HepG2 (cell line): ENCODE data around the gene PTH2. TPM values are rescaled to one million over a fixed set of nuclear protein-coding genes. Genes with fewer than 3 reads are reported as not detected.

Source experiments
- CEBPB ChIP-seq: IDR thresholded peaks from 2 replicates; pipeline ENCODE4 v1.6.1; 2011; ENCODE audit warnings: low read depth, low read length, improper control_type of control experiment, borderline replicate concordance
- DR1 ChIP-seq: sonication (generic); formaldehyde crosslinking; IDR thresholded peaks from 2 replicates; pipeline ENCODE4 v1.8.0; 2021; ENCODE audit warnings: mild to moderate bottlenecking, missing genetic modification reagents, inconsistent platforms
- HCFC1 ChIP-seq: fragments of 150-350 bp; IDR thresholded peaks from 2 replicates; pipeline ENCODE4 v1.6.1; 2014; ENCODE audit warnings: low read depth, low read length
- HMGA1 ChIP-seq: sonication (generic); formaldehyde crosslinking; conservative IDR thresholded peaks from 2 replicates; pipeline ENCODE4 v1.4.0; 2020; ENCODE audit warnings: missing genetic modification reagents
- ISL2 ChIP-seq: sonication (generic); formaldehyde crosslinking; IDR thresholded peaks from 2 replicates; pipeline ENCODE4 v1.5.0; 2020; ENCODE audit warnings: missing genetic modification reagents
- MEIS2 ChIP-seq: sonication (generic); formaldehyde crosslinking; IDR thresholded peaks from 2 replicates; pipeline ENCODE4 v1.9.0; 2021; ENCODE audit warnings: mild to moderate bottlenecking, missing genetic modification reagents
- NBN ChIP-seq: fragments of 450-650 bp; conservative IDR thresholded peaks from 2 replicates; pipeline ENCODE4 v1.6.1; 2017
- ONECUT2 ChIP-seq: sonication (generic); formaldehyde crosslinking; IDR thresholded peaks from 2 replicates; pipeline ENCODE4 v1.4.0; 2020; ENCODE audit warnings: missing genetic modification reagents
- PHF8 ChIP-seq: sonication (generic); formaldehyde crosslinking; IDR thresholded peaks from 2 replicates; pipeline ENCODE4 v1.5.0; 2020; ENCODE audit warnings: missing genetic modification reagents
- REXO4 ChIP-seq: sonication (generic); formaldehyde crosslinking; IDR thresholded peaks from 2 replicates; pipeline ENCODE4 v1.8.0; 2022; ENCODE audit warnings: missing genetic modification reagents, mild to moderate bottlenecking, borderline replicate concordance
- SIN3B ChIP-seq: fragments of 150-350 bp; IDR thresholded peaks from 2 replicates; pipeline ENCODE4 v1.6.1; 2014; ENCODE audit warnings: low read length
- ZNF160 ChIP-seq: sonication (generic); formaldehyde crosslinking; IDR thresholded peaks from 2 replicates; pipeline ENCODE4 v1.8.0; 2022; ENCODE audit warnings: mild to moderate bottlenecking, inconsistent platforms, missing genetic modification reagents
- ZNF331 ChIP-seq: sonication (generic); formaldehyde crosslinking; IDR thresholded peaks from 2 replicates; pipeline ENCODE4 v1.4.0; 2020; ENCODE audit warnings: missing genetic modification reagents
- ZNF563 ChIP-seq: sonication (generic); formaldehyde crosslinking; IDR thresholded peaks from 2 replicates; pipeline ENCODE4 v1.8.0; 2022; ENCODE audit warnings: mild to moderate bottlenecking, moderate library complexity, missing genetic modification reagents
- ZNF598 ChIP-seq: sonication (generic); formaldehyde crosslinking; IDR thresholded peaks from 2 replicates; pipeline ENCODE4 v1.5.1; 2020; ENCODE audit warnings: mild to moderate bottlenecking, missing genetic modification reagents, borderline replicate concordance
- ZSCAN12 ChIP-seq: sonication (generic); formaldehyde crosslinking; IDR thresholded peaks from 2 replicates; pipeline ENCODE4 v1.9.0; 2021; ENCODE audit warnings: mild to moderate bottlenecking, missing genetic modification reagents
- ZSCAN29 ChIP-seq: sonication (generic); formaldehyde crosslinking; conservative IDR thresholded peaks from 2 replicates; pipeline ENCODE4 v1.4.0; 2020; ENCODE audit warnings: mild to moderate bottlenecking, missing genetic modification reagents
- polyA plus RNA-seq, 8 experiments: library from polyadenylated mRNA; depleted of rRNA in 3 of 8; stranded (reverse) in 7 of 8; unstranded in 1 of 8; fragments of >200 nt; fragmentation: Illumina TruSeq in 4 of 8; extraction: Trizol in 4 of 8; gene quantifications; 2 replicates each; pipeline versions ENCODE4 v1.2.1 to v1.2.3, GENCODE V29; 2011 to 2016; ENCODE audit warnings: low read depth in 4 of 8, missing spikeins in 1 of 8, mixed read lengths in 1 of 8; ENCODE audit not compliant: insufficient read depth in 1 of 8
- total RNA-seq, 5 experiments: library from RNA; depleted of rRNA; stranded (reverse); fragments of >200 nt; fragmentation: Illumina TruSeq; extraction: Trizol; gene quantifications; 2 replicates each; pipeline ENCODE4 v1.2.3, GENCODE V29; 2016; ENCODE audit warnings: low read depth in 1 of 5
- TF ChIP-seq, protein P1 (sequence below): sonication (generic); formaldehyde crosslinking; IDR thresholded peaks from 2 replicates; pipeline ENCODE4 v1.5.1; 2020; ENCODE audit warnings: mild to moderate bottlenecking, missing genetic modification reagents, borderline replicate concordance
- TF ChIP-seq, protein P2 (sequence below): sonication (generic); formaldehyde crosslinking; IDR thresholded peaks from 2 replicates; pipeline ENCODE4 v1.5.1; 2020; ENCODE audit warnings: missing genetic modification reagents, mild to moderate bottlenecking, borderline replicate concordance
- TF ChIP-seq, protein P3 (sequence below): sonication (generic); formaldehyde crosslinking; IDR thresholded peaks from 2 replicates; pipeline ENCODE4 v1.9.0; 2021; ENCODE audit warnings: missing genetic modification reagents, mild to moderate bottlenecking, borderline replicate concordance

PTH2 gene
- total and polyA plus RNA-seq, 2 of the 13 experiments (the other 11 are each of a cell fraction or from before 2014, with no cell fraction given) = not detected

DNA sequence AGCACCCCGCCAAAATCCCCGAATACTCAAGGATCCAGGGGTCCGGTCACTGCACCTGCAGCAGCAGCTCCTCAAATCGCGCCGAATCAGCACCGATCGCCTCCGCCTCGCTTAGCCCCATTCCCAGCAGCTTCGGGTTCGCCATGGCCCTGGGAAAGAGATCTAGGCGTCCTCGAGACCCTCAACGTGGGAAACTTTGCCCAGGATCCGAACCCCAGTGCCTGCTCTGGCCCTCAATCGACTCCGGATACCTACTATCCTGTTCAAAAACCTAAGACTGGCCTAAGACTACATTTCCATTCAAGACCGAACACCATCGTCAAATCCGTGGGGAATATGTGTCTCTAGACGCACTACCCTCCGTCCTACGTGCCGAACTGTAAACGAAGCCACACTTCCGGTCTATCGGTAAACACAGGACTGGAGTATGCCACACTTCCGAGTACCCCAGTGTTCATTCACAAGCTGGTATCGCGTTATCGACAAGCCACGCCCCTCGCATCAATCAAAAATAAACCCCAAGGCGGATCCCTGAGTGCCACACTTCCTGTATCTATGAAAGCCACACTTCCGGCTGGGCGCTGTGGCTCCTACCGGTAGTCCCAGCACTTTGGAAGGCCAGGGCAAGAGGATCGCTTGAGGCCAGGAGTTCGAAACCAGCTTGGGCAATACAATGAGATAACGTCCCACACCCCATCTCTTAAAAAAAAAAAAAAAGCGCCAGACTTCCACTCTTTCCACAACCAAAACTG, 28.4 kb upstream of the PTH2 start, which contains the start of gene PIH1D1 (continued):
- TF ChIP-seq, protein P1, sequence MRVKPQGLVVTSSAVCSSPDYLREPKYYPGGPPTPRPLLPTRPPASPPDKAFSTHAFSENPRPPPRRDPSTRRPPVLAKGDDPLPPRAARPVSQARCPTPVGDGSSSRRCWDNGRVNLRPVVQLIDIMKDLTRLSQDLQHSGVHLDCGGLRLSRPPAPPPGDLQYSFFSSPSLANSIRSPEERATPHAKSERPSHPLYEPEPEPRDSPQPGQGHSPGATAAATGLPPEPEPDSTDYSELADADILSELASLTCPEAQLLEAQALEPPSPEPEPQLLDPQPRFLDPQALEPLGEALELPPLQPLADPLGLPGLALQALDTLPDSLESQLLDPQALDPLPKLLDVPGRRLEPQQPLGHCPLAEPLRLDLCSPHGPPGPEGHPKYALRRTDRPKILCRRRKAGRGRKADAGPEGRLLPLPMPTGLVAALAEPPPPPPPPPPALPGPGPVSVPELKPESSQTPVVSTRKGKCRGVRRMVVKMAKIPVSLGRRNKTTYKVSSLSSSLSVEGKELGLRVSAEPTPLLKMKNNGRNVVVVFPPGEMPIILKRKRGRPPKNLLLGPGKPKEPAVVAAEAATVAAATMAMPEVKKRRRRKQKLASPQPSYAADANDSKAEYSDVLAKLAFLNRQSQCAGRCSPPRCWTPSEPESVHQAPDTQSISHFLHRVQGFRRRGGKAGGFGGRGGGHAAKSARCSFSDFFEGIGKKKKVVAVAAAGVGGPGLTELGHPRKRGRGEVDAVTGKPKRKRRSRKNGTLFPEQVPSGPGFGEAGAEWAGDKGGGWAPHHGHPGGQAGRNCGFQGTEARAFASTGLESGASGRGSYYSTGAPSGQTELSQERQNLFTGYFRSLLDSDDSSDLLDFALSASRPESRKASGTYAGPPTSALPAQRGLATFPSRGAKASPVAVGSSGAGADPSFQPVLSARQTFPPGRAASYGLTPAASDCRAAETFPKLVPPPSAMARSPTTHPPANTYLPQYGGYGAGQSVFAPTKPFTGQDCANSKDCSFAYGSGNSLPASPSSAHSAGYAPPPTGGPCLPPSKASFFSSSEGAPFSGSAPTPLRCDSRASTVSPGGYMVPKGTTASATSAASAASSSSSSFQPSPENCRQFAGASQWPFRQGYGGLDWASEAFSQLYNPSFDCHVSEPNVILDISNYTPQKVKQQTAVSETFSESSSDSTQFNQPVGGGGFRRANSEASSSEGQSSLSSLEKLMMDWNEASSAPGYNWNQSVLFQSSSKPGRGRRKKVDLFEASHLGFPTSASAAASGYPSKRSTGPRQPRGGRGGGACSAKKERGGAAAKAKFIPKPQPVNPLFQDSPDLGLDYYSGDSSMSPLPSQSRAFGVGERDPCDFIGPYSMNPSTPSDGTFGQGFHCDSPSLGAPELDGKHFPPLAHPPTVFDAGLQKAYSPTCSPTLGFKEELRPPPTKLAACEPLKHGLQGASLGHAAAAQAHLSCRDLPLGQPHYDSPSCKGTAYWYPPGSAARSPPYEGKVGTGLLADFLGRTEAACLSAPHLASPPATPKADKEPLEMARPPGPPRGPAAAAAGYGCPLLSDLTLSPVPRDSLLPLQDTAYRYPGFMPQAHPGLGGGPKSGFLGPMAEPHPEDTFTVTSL (CRISPR knock-in tag) = no peak
- TF ChIP-seq CEBPB (no peak), ZNF563 (peak; percentile 72; the same call in 1 of the 2 replicates), PHF8 (CRISPR knock-in tag) (peak; percentile 82), ONECUT2 (CRISPR knock-in tag) (no peak), ZSCAN12 (CRISPR knock-in tag) (no peak), HMGA1 (no peak), HCFC1 (peak; percentile 69), DR1 (CRISPR knock-in tag) (no peak), SIN3B (no peak), NBN (no peak), ISL2 (CRISPR knock-in tag) (no peak), ZNF160 (CRISPR knock-in tag) (no peak), ZSCAN29 (no peak; the same call in 1 of the 2 replicates), REXO4 (CRISPR knock-in tag) (no peak), MEIS2 (CRISPR knock-in tag) (peak; percentile 96), ZNF331 (CRISPR knock-in tag) (peak; percentile 52; the same call in 1 of the 2 replicates), ZNF598 (CRISPR knock-in tag) (no peak)
- TF ChIP-seq, protein P2, sequence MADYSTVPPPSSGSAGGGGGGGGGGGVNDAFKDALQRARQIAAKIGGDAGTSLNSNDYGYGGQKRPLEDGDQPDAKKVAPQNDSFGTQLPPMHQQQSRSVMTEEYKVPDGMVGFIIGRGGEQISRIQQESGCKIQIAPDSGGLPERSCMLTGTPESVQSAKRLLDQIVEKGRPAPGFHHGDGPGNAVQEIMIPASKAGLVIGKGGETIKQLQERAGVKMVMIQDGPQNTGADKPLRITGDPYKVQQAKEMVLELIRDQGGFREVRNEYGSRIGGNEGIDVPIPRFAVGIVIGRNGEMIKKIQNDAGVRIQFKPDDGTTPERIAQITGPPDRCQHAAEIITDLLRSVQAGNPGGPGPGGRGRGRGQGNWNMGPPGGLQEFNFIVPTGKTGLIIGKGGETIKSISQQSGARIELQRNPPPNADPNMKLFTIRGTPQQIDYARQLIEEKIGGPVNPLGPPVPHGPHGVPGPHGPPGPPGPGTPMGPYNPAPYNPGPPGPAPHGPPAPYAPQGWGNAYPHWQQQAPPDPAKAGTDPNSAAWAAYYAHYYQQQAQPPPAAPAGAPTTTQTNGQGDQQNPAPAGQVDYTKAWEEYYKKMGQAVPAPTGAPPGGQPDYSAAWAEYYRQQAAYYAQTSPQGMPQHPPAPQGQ (CRISPR knock-in tag) = no peak
- TF ChIP-seq, protein P3, sequence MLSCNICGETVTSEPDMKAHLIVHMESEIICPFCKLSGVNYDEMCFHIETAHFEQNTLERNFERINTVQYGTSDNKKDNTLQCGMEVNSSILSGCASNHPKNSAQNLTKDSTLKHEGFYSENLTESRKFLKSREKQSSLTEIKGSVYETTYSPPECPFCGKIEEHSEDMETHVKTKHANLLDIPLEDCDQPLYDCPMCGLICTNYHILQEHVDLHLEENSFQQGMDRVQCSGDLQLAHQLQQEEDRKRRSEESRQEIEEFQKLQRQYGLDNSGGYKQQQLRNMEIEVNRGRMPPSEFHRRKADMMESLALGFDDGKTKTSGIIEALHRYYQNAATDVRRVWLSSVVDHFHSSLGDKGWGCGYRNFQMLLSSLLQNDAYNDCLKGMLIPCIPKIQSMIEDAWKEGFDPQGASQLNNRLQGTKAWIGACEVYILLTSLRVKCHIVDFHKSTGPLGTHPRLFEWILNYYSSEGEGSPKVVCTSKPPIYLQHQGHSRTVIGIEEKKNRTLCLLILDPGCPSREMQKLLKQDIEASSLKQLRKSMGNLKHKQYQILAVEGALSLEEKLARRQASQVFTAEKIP = no peak
